ENCODE data around the gene NPIPA8. TPM values are rescaled to one million over a fixed set of nuclear protein-coding genes. Genes with fewer than 3 reads are reported as not detected.
"Not testable (repeated sequence)": the region's sequence is repeated elsewhere in the genome, so short reads cannot be mapped to it uniquely, and the experiment has no call there.

Gene NPIPA8
- polyA plus RNA-seq, 2 donors = 7.2 to 15.6 TPM

DNA sequence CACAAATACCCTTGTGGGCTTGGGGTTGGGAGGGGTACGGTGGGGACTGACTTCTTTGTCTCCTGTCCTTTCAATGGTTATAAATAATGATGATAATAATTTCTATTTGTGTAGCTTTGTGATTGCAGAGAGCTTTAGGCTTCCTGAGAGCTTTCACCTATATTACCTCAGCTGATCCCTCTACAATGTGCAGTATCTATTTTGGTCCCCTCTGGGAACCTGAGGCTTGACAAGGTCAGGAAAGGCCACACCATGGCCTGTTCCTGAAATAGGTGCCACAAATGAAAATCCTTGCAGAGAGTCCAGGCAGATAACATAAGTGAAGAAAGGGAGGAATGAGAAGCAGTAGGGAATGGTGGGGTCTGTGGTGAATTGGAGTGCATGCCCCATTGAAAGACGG, 45.6 kb downstream of the NPIPA8 start:
- not testable (repeated sequence) for H3K4me3 ChIP-seq (ENCODE audit: low read depth in 1 of 2, low read length in 2 of 2); H3K36me3 ChIP-seq (ENCODE audit: control insufficient read depth in 2 of 2, insufficient read depth in 2 of 2, low read length in 1 of 2); H3K27me3 ChIP-seq (ENCODE audit: control insufficient read depth in 1 of 2, insufficient read depth in 2 of 2, low read length in 2 of 2); H3K4me1 ChIP-seq (ENCODE audit: control insufficient read depth in 2 of 2, insufficient read depth in 2 of 2, low read length in 1 of 2); H3K9me3 ChIP-seq (ENCODE audit: control insufficient read depth in 2 of 2, insufficient read depth in 1 of 2, low read depth in 1 of 2, low read length in 1 of 2); H3K27ac ChIP-seq (ENCODE audit: low read depth in 2 of 2, low read length in 1 of 2)
- WGBS, 2 donors = no CpG with 5 or more reads among the region's 2 CpGs

DNA sequence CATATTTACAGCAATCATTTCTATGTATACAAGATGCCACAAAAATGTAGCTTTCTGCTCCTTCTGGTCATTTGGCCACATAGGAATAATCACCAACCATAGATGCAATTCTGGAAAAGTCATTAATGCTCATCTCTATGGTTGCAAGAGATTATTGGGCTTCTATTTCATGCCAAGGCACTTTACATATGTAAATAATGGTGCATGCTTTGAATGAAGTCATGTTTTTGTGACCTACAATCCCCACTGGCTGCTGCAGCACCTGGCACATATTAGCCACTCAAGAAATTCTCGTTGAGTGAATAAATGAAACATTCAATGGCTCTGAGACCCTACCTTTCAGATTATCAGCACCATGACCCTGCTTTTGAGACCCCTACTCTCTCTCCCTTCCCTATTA, 50.2 kb downstream of the NPIPA8 start:
- H3K27ac ChIP-seq (ENCODE audit: low read depth in 2 of 2, low read length in 1 of 2); H3K36me3 ChIP-seq (ENCODE audit: control insufficient read depth in 2 of 2, insufficient read depth in 2 of 2, low read length in 1 of 2); H3K4me1 ChIP-seq (ENCODE audit: control insufficient read depth in 2 of 2, insufficient read depth in 2 of 2, low read length in 1 of 2); H3K4me3 ChIP-seq (ENCODE audit: low read depth in 1 of 2, low read length in 2 of 2); H3K9me3 ChIP-seq (ENCODE audit: control insufficient read depth in 2 of 2, insufficient read depth in 1 of 2, low read depth in 1 of 2, low read length in 1 of 2); H3K27me3 ChIP-seq (ENCODE audit: control insufficient read depth in 1 of 2, insufficient read depth in 2 of 2, low read length in 2 of 2): not testable (repeated sequence)
- WGBS, 2 donors = 29% methylated on average over 1 of the region's 1 CpG; no CpG with 5 or more reads in 1 of the 2 donors

DNA sequence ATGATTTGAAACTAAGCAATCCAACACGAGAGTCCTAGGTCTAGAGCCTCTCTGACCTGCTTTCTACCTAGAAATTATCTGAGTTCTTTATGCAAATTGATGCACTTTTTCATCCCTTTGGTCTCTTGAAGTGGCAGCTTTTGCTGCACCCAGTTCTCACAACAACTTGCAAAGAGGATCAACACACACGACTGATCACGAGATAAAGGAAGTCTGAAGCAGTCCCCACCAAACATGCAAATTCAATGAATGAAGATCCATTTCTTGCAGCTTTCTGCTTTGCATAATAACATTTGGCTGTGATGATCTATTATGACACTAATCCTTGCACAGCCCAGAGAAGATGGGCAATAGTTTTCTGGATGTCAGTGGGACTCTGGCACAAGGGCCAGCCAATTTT, 56.2 kb downstream of the NPIPA8 start:
- no CpG with 5 or more reads among the region's 3 CpGs for WGBS, 2 donors
- not testable (repeated sequence) for H3K9me3 ChIP-seq (ENCODE audit: control insufficient read depth in 2 of 2, insufficient read depth in 1 of 2, low read depth in 1 of 2, low read length in 1 of 2); H3K27me3 ChIP-seq (ENCODE audit: control insufficient read depth in 1 of 2, insufficient read depth in 2 of 2, low read length in 2 of 2); H3K4me3 ChIP-seq (ENCODE audit: low read depth in 1 of 2, low read length in 2 of 2); H3K27ac ChIP-seq (ENCODE audit: low read depth in 2 of 2, low read length in 1 of 2); H3K36me3 ChIP-seq (ENCODE audit: control insufficient read depth in 2 of 2, insufficient read depth in 2 of 2, low read length in 1 of 2); H3K4me1 ChIP-seq (ENCODE audit: control insufficient read depth in 2 of 2, insufficient read depth in 2 of 2, low read length in 1 of 2)

DNA sequence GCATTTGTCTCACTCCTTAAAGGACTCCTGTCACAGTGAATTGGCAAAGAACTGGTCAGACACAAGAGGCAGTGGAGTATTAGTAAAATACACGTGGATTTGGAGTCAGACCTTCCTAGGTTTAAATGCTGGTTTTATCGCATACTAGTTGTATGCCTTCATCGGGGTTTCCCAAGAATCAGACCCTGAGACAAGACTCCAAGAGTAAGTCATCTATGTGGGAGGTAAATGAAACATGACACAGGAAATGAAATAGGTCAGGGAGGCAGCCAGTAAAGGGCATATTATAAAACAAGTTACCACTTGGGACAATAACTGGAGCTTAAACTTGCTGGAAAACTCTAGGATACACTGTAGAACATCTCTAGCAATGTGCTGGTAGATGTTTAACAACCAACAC, 59.8 kb downstream of the NPIPA8 start:
- H3K4me1 ChIP-seq (ENCODE audit: control insufficient read depth in 2 of 2, insufficient read depth in 2 of 2, low read length in 1 of 2) = not testable (repeated sequence)
- WGBS, 2 donors = 58 to 83% methylated on average over 1 of the region's 3 CpGs

DNA sequence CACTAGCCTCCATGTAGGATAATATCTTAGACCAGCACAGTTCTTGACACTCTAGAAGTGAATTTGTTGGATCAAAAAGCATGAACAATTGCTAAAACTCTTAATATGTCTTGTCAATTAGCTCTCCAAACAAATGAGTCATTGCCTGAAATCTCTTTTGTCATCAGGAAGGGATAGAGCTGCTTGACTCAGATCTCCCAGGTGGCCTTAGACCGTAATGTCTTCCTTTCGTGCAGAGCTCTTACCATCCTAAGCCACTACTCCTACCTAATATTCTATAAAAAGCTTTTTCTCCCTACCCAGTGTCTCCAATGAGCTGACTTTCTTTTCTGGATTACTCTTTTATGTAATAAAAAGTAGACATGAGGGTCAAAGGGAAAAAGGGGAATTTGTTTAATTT, 66.4 kb downstream of the NPIPA8 start:
- not testable (repeated sequence) for H3K9me3 ChIP-seq (ENCODE audit: control insufficient read depth in 2 of 2, insufficient read depth in 1 of 2, low read depth in 1 of 2, low read length in 1 of 2); H3K4me1 ChIP-seq (ENCODE audit: control insufficient read depth in 2 of 2, insufficient read depth in 2 of 2, low read length in 1 of 2)
- WGBS, 2 donors = 42 to 73% methylated on average over 2 of the region's 2 CpGs

More for the DNA sequence above, 59.8 kb downstream of the NPIPA8 start:
- H3K27me3 ChIP-seq (ENCODE audit: control insufficient read depth in 1 of 2, insufficient read depth in 2 of 2, low read length in 2 of 2); H3K9me3 ChIP-seq (ENCODE audit: control insufficient read depth in 2 of 2, insufficient read depth in 1 of 2, low read depth in 1 of 2, low read length in 1 of 2); H3K36me3 ChIP-seq (ENCODE audit: control insufficient read depth in 2 of 2, insufficient read depth in 2 of 2, low read length in 1 of 2); H3K27ac ChIP-seq (ENCODE audit: low read depth in 2 of 2, low read length in 1 of 2); H3K4me3 ChIP-seq (ENCODE audit: low read depth in 1 of 2, low read length in 2 of 2): not testable (repeated sequence)

More for the DNA sequence above, 66.4 kb downstream of the NPIPA8 start:
- not testable (repeated sequence) for H3K27me3 ChIP-seq (ENCODE audit: control insufficient read depth in 1 of 2, insufficient read depth in 2 of 2, low read length in 2 of 2); H3K4me3 ChIP-seq (ENCODE audit: low read depth in 1 of 2, low read length in 2 of 2); H3K27ac ChIP-seq (ENCODE audit: low read depth in 2 of 2, low read length in 1 of 2); H3K36me3 ChIP-seq (ENCODE audit: control insufficient read depth in 2 of 2, insufficient read depth in 2 of 2, low read length in 1 of 2)

Other genes with a start within 250 kb of the NPIPA8 start
- gene NOMO2, start 225.4 kb upstream of the NPIPA8 start, polyA plus RNA-seq = 10 to 100 TPM; 27.9 to 38.8 TPM